HepG2 (cell line): ENCODE results near the gene BANP. TPM values are rescaled to one million over a fixed set of nuclear protein-coding genes. Genes with fewer than 3 reads are reported as not detected.

Experiments
- AHR ChIP-seq: IDR thresholded peaks from 2 replicates; pipeline ENCODE4 v1.6.1; 2018; ENCODE audit warnings: missing genetic modification reagents, missing compliant biosample characterization
- ATAD3A ChIP-seq: sonication (generic); formaldehyde crosslinking; IDR thresholded peaks from 2 replicates; pipeline ENCODE4 v1.4.0; 2020; ENCODE audit warnings: missing genetic modification reagents
- GMEB2 ChIP-seq: IDR thresholded peaks from 2 replicates; pipeline ENCODE4 v1.6.1; 2016; ENCODE audit warnings: missing biosample characterization, missing genetic modification reagents, low read depth
- HNF1B ChIP-seq: sonication (generic); formaldehyde crosslinking; IDR thresholded peaks from 2 replicates; pipeline ENCODE4 v1.5.1; 2020; ENCODE audit warnings: mild to moderate bottlenecking, moderate library complexity, missing genetic modification reagents
- MZF1 ChIP-seq: sonication (generic); formaldehyde crosslinking; IDR thresholded peaks from 2 replicates; pipeline ENCODE4 v1.8.1; 2023; ENCODE audit warnings: mild to moderate bottlenecking, missing genetic modification reagents, borderline replicate concordance
- ZBTB40 ChIP-seq, 2 experiments: fragments of 450-650 bp in 1 of 2; sonication (generic) in 1 of 2; formaldehyde crosslinking in 1 of 2; IDR thresholded peaks; 2 replicates each; pipeline versions ENCODE4 v1.6.1 to v1.8.0; 2016 to 2022; ENCODE audit warnings: antibody characterized with exemption in 1 of 2, mild to moderate bottlenecking in 1 of 2, missing genetic modification reagents in 1 of 2
- ZNF563 ChIP-seq: sonication (generic); formaldehyde crosslinking; IDR thresholded peaks from 2 replicates; pipeline ENCODE4 v1.8.0; 2022; ENCODE audit warnings: mild to moderate bottlenecking, moderate library complexity, missing genetic modification reagents
- ZNF724P ChIP-seq: sonication (generic); formaldehyde crosslinking; IDR thresholded peaks from 2 replicates; pipeline ENCODE4 v1.8.0; 2022; ENCODE audit warnings: missing genetic modification reagents, borderline replicate concordance
- ZNF839 ChIP-seq: sonication (generic); formaldehyde crosslinking; IDR thresholded peaks from 2 replicates; pipeline ENCODE4 v1.4.0; 2020; ENCODE audit warnings: missing genetic modification reagents, mild to moderate bottlenecking, borderline replicate concordance
- polyA plus RNA-seq, 8 experiments: library from polyadenylated mRNA; depleted of rRNA in 3 of 8; stranded (reverse) in 7 of 8; unstranded in 1 of 8; fragments of >200 nt; fragmentation: Illumina TruSeq in 4 of 8; extraction: Trizol in 4 of 8; gene quantifications; 2 replicates each; pipeline versions ENCODE4 v1.2.1 to v1.2.3, GENCODE V29; 2011 to 2016; ENCODE audit warnings: low read depth in 4 of 8, missing spikeins in 1 of 8, mixed read lengths in 1 of 8; ENCODE audit not compliant: insufficient read depth in 1 of 8
- total RNA-seq, 5 experiments: library from RNA; depleted of rRNA; stranded (reverse); fragments of >200 nt; fragmentation: Illumina TruSeq; extraction: Trizol; gene quantifications; 2 replicates each; pipeline ENCODE4 v1.2.3, GENCODE V29; 2016; ENCODE audit warnings: low read depth in 1 of 5

BANP gene
- total and polyA plus RNA-seq, 2 of the 13 experiments (the other 11 are each of a cell fraction or from before 2014, with no cell fraction given) = 20.2 to 23.8 TPM

- no peak for TF ChIP-seq GMEB2 (CRISPR knock-in tag)
- no peak for TF ChIP-seq AHR (CRISPR knock-in tag)
- peak; percentile 53 for TF ChIP-seq HNF1B (CRISPR knock-in tag)
- TF ChIP-seq MZF1 (CRISPR knock-in tag) = no peak
- TF ChIP-seq ZBTB40 (IDR thresholded peaks at IDR 0.05) = no peak
- TF ChIP-seq ZBTB40 (CRISPR knock-in tag; IDR thresholded peaks at IDR 0.05) = peak; percentile 34; the same call in 1 of the 2 replicates
- peak; percentile 29; the same call in 1 of the 2 replicates for TF ChIP-seq ZNF563 (CRISPR knock-in tag)
- no peak for TF ChIP-seq ZNF724P (CRISPR knock-in tag)
- TF ChIP-seq ATAD3A (CRISPR knock-in tag) = 0 out of 2 replicates have a peak, but pooled peaks have one; percentile 15
- no peak for TF ChIP-seq ZNF839 (CRISPR knock-in tag)
These were observed 611 bp downstream of the BANP start (continued) for GRCh38 chr16:87951552-87952538.
